GM21423 (cell line): Measurements from ENCODE around the gene MNT.

Experiments
- ATAC-seq: cut with Tn5 transposase; IDR thresholded peaks from one replicate; pipeline ENCODE4 v1.9.1; 2021; ENCODE audit warnings: mild to moderate bottlenecking, moderate library complexity; ENCODE audit not compliant: unreplicated experiment

Gene MNT

GRCh38 chr17:2383628-2384167, 17.2 kb downstream of the MNT start:
- ATAC-seq, result no peak

GRCh38 chr17:2380950-2381649, 19.8 kb downstream of the MNT start:
- ATAC-seq, result no peak

DNA sequence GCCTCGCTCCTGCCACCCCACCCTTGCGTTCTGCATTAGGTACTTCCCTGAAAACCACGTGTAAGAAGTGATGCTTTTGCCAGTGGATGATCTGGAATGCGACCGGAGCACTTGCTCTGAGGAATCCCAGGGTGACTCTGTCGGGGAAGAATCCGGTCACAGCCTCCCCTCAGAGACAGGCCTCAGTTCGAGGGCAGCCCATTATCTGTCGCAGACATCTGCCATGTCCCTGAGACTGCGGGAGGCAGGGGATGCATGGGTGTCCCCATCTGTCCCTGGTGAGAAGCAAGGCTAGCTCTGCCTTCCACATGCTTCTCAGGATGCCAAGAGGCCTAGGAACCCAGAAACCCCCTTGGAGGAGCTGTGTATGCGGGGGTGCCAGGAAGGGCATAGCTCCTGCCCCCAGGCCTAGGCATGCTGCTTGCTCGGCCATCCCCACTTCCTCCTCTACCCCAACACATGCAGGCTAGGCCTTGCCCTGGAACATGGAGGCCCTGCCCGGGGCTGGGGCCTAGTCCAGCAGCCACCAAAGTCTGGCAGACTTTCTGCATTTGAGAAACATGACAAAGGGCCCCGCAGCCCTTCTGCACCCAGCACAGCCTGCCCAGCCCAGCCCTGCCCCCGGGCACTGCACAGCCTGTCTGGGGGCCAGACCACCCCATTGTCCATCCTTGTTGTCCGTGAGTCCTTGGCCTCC, 20.5 kb downstream of the MNT start:
- no peak for ATAC-seq

GRCh38 chr17:2379489-2380225, 21.2 kb downstream of the MNT start:
- ATAC-seq, result no peak

DNA sequence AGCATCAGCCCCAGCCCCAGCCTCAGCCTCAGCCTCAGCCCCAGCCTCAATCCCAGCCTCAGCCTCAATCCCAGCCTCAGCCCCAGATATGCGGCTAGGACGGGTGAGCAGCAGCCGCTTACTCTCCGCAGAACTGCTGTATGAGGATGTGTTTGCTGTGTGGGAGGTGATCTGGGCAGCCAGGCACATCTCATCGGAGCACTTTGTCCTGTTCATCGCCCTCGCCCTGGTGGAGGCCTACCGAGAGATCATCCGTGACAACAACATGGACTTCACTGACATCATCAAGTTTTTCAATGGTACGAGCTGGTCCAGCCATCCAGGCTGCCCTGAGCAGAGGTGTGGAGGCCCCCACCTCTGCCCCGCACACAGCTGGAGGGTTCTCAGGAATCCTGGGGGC, 22.0 kb downstream of the MNT start:
- no peak for ATAC-seq

DNA sequence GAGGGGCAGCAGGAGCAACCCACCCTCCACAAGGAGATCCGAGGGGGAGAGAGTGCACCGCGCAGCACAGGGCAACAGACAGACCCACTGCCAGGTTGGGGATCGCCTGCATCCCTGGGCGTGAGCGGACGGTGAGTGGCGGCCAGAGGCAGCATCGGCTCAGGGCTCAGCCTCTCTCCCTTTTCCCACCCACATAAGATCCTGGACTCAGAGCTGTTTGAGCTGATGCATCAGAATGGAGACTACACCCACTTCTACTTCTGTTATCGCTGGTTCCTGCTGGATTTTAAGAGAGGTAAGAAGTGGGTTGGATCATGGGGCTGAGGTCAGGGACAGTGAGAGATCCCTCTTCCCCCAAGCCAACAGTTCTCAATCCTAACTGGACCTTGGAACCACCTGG, 23.2 kb downstream of the MNT start:
- no peak for ATAC-seq

DNA sequence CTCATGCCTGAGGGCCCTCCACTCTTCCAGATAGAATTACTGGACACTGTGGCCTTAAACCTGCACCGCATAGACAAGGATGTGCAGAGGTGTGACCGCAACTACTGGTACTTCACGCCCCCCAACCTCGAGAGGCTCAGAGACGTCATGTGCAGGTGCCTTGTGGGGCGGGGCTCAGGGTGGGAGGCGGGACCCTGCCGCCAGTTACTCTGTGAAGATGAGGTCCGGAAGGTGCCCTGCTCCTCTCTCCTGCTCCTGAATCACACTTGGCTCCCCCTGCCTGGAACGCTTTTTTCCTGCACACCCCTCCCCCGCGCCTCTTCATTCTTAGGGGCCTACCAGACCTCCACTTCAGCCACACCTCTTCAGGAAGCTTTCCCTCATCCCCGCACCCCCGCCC, 24.8 kb downstream of the MNT start:
- no peak for ATAC-seq

DNA sequence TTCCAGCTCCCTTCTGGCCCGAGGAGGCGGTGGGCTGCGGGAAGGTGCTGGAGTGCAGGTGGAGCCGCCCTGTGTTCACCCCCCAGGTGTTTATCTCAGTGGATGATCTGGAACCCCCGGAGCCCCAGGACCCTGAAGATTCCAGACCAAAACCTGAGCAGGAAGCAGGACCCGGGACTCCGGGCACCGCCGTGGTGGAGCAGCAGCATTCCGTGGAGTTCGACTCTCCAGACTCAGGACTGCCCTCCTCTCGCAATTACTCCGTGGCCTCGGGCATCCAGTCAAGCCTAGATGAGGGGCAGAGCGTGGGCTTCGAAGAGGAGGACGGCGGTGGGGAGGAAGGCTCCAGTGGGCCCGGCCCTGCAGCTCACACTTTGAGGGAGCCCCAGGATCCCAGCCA, 25.5 kb downstream of the MNT start:
- ATAC-seq, result no peak

DNA sequence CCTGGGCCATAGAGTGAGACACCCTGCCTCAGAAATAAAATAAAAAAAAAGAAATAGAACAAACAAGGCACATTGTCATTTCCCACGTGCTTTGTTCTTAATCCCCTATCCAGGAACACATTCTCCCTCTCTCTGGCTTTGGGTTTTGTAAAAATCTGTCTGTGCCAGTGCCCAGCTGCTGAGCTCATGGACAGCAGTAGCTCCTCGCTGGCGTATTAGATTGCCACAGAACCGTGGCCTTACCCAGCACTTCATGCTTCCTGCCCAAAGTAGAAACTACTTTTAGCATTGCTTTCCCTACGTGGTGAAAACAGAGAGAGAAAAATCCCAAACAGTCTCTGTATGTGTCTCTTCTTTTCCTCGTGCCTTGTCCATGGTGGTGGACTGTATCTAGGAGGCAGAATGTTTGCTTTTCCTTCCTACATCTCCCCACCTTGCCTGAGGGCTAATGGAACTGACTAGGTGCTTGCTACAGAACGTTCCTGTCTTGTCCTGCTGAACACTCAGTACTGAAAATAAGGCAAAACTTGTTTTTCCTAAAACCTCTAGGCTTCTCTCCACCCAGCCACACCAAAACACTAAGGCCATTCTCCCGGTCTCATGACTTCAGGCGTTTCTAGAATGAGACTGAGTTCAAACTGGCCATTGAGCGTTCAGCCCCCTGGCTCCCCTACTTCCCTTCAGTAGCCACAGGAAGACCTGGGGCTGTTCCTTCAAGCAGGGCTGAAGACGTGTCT, 26.1 kb downstream of the MNT start:
- no peak for ATAC-seq

DNA sequence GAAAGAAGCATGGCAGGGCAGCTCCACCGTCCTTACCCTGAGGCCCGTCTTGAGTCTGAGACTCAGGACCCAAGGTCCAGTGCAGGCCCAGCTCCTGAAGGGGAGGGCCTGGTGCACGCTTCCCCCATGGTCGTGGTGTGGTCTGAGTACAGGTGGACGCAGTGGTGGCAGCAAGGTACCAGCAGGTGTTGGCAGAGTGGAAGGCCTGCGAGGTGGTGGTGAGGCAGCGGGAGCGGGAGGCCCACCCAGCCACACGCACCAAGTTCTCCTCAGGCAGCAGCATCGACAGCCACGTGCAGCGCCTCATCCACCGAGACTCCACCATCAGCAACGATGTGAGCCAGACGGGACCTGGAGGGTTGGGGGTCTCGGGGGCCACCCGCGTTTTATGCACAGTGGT, 27.7 kb downstream of the MNT start:
- no peak for ATAC-seq

DNA sequence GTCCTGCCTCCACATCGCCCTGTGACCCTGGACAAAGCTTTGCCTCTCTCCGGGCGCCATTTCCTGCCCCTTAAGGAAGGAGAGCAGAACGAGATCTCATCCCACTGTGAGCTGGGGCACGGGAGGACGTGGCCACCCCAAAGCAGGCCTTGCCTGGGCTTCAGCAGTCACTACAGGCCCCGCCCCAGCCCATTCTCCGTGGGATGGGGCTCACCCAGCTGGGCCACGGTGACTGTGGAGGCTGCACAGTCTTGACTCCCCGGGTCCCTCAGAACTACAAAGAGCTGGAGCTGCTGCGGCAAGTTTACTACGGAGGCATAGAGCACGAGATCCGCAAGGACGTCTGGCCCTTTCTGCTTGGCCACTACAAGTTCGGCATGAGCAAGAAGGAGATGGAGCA, 28.2 kb downstream of the MNT start:
- ATAC-seq, result no peak

DNA sequence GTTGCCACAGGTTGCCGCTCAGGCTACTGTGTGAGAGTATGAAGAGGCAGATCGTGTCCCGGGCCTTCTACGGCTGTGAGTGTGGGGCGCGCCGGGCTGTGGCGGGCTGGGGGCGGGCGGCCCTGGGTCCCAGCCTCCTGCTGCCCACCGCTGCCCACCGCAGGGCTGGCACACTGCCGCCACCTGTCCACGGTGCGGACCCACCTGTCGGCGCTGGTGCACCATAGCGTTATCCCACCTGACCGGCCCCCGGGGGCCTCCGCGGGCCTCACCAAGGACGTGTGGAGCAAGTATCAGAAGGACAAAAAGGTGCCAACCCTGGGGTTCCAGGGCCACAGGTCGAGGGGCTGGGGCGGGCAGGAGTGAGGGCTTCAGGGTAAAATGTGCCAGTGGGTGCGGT, 28.7 kb downstream of the MNT start:
- no peak for ATAC-seq

DNA sequence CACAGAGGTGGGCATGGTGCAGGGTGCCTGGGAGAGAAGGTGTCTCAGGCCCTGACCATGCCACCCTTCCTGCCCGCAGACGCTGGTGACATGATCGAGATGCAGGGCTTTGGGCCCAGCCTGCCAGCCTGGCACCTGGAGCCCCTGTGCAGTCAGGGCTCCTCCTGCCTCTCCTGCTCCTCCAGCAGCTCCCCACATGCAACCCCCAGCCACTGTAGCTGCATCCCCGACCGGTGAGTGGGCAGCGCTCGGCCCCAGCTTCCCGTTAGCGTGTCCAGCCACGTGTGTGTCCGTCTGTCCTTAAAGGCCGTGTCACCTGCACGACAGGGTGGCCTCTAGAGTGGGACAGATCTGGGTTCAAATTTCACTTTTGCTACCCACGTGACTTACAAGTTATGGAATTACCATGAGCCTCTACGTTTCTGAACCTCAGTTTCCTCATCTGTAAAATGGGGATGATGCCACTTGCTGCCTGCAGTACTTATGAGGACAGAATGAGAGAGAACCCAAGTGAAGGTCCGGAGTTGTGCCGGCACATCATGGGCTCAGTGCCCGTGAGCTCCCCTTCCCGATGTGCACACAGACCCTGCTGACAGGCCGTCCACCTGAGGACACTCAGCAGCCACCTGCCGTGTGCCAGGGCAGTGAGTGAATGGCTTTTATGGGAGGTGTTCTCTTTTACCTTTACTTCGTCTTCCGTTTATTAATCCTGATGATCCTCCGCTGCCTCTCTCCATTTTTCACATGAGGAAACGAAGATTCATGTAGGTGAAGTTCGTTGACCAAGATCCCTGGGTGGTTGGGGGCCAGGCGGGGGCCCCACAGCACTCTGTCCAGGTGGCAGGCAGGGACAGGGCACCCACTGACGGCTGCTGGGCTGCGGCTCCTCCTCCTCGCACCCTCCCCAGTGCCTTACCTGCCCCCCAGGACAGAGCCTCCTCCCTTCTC, 29.4 kb downstream of the MNT start:
- ATAC-seq, result no peak

DNA sequence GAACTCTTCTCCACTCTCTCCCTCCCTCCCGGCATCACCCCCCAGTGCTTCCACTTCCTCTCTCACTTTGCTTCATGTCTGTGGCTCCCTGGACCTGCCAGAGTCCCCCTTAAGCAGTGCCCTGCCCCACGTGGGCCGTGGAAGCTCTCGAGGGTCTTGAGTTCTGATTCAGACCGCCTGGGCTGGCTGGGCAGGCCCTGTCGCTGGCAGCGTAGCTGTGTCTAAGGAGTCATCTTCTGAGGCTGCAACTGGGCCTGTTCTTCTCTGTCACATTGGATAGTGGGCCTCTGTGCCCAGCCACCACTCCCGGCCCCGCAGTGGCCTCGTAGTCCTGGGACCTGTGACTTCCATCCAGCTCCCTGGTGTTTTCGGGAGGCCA, 30.7 kb downstream of the MNT start:
- no peak for ATAC-seq

- ATAC-seq, result no peak
Observed at GRCh38 chr17:2369551-2370210, 31.2 kb downstream of the MNT start.

GRCh38 chr17:2369039-2369438, 31.8 kb downstream of the MNT start:
- no peak for ATAC-seq

GRCh38 chr17:2368359-2368758, 32.5 kb downstream of the MNT start:
- no peak for ATAC-seq

DNA sequence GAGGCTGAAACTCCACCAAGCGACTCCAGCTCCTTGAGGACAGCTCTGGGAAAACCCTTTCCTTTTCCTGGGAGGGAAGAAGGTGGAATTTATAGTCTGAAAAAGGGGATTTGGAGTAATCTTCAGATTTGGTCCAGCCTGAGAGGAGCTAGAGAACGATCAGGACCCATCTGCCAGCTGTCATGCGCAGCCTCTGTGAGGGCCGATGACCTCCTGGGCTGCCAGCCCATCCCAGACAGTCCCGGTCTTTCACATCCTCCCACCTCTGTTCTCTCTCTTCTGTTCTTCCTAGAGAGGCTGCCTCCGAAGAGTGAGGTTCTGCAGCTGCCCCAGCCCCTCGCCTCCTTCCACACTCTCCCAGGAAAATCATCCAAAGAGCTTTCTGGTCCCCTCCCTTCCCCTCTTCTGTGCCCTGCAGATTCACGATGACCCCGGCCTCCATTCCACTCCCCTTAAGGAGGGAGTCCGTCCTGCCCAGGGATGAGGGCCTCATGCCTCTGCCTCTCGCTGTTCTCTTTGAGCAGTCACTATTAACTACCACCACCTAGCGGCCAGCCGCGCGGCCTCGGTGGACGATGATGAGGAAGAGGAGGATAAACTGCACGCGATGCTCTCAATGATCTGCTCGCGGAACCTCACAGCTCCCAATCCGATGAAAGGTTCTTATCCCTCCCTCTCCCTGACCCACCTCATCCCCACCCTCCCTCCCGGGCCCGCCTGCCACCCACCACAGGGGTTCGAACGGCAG, 33.9 kb downstream of the MNT start:
- ATAC-seq, result no peak

DNA sequence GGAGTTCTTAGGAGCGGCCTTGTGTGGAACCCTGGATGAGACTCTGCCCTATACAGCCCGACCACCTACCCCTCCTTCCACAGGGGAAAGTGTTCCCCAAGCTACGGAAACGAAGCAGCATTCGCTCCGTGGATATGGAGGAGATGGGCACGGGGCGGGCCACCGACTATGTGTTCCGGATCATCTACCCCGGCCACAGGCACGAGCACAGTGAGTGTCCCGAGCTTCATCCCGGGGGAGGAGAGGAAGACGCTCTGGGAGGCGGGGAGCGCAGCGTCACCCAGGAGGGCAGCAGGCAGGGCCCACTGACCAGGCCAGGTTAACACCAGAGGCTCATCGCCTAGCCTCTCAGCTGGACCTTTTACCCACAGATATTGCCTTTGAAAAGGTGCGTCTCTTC, 35.7 kb downstream of the MNT start:
- no peak for ATAC-seq
